Activated CD8-positive, alpha-beta T cell treated with anti-CD3 and anti-CD28 coated beads, Interleukin-2, amount 10 ng/mL, durations not matched to agents 7 days and 5 days (primary cell): Measurements from ENCODE around the gene RHNO1. TPM values are rescaled to one million over a fixed set of nuclear protein-coding genes. Genes with fewer than 3 reads are reported as not detected.

Source experiments
- ATAC-seq: fragments of 150-1000 bp; cut with Tn5 transposase; one replicate; pipeline ENCODE4 v1.10.0; 2021; ENCODE audit warnings: moderate library complexity
- CTCF ChIA-PET: fragments of 350-600 bp; sonication (Branson Sonifier 250); formaldehyde crosslinking; loops from one replicate; lab custom pipeline; 2021; ENCODE audit warnings: antibody characterized with exemption; lab: Charles Lee
- POLR2A ChIA-PET: fragments of 350-600 bp; sonication (Branson Sonifier 250); formaldehyde crosslinking; loops from one replicate; lab custom pipeline; 2021; ENCODE audit warnings: antibody characterized with exemption; lab: Charles Lee
- DNase-seq: peaks from one replicate; pipeline ENCODE4 v3.0.0-alpha.2; 2020
- H3K27ac Mint-ChIP-seq: one replicate; pipeline ENCODE4 v1.8.0; 2021; ENCODE audit warnings: mild to moderate bottlenecking, mixed read lengths
- H3K27me3 Mint-ChIP-seq: one replicate; pipeline ENCODE4 v1.8.0; 2021; ENCODE audit warnings: low read depth, mixed read lengths
- H3K36me3 Mint-ChIP-seq: one replicate; pipeline ENCODE4 v1.8.0; 2021; ENCODE audit warnings: low read depth, mixed read lengths
- H3K4me1 Mint-ChIP-seq: one replicate; pipeline ENCODE4 v1.8.0; 2021; ENCODE audit warnings: low read depth, mixed read lengths
- H3K4me3 Mint-ChIP-seq: one replicate; pipeline ENCODE4 v1.8.0; 2021; ENCODE audit warnings: mild to moderate bottlenecking, mixed read lengths
- H3K9me3 Mint-ChIP-seq: one replicate; pipeline ENCODE4 v1.8.0; 2022; ENCODE audit warnings: mixed read lengths; ENCODE audit not compliant: insufficient read depth
- total RNA-seq, 2 experiments: library from RNA; stranded (reverse); gene quantifications; one replicate each; pipeline ENCODE4 v1.2.3, GENCODE V29; 2021

Gene RHNO1
- total RNA-seq, 2 experiments from 2014 or later = 56.9 to 65.9 TPM

GRCh38 chr12:2844786-2845185, 32.2 kb upstream of the RHNO1 start:
- Mint-ChIP-seq H3K27ac (no peak overlapping the region), H3K4me3 (no peak overlapping the region), H3K36me3 (peaks cover 5% of the 10 kb centered on the region), H3K9me3 (no peaks in the 10 kb centered on the region), H3K4me1 (no peaks in the 10 kb centered on the region), H3K27me3 (no peaks in the 10 kb centered on the region)
- DNase-seq (no peak), ATAC-seq (no peak)
- ChIA-PET POLR2A (interaction anchor here (1.2 to 1.3 kb wide), 2 partner anchors 10 to 32 kb away, joined by 3 to 4 read pairs; partner anchors contain the start of genes FOXM1 and RHNO1), CTCF (interaction anchor here (1.0 to 3.1 kb wide), 5 partner anchors 9 to 162 kb away, joined by 3 to 11 read pairs (median 5); no protein-coding TSS in a partner anchor)

GRCh38 chr12:2845280-2845679, 31.7 kb upstream of the RHNO1 start:
- ATAC-seq (no peak), DNase-seq (no peak)
- Mint-ChIP-seq H3K9me3 (no peaks in the 10 kb centered on the region), H3K27ac (no peak overlapping the region), H3K27me3 (no peaks in the 10 kb centered on the region), H3K4me1 (no peaks in the 10 kb centered on the region), H3K36me3 (peaks cover 4% of the 10 kb centered on the region), H3K4me3 (no peak overlapping the region)
- CTCF ChIA-PET = interaction anchor here (1.0 to 3.1 kb wide), 7 partner anchors 9 to 162 kb away, joined by 3 to 11 read pairs (median 4); no protein-coding TSS in a partner anchor
- POLR2A ChIA-PET = interaction anchor here (0.9 to 1.3 kb wide), 3 partner anchors 10 to 32 kb away, joined by 3 to 4 read pairs (median 3); partner anchors contain the start of genes FOXM1, RHNO1 and TEX52

- Mint-ChIP-seq H3K36me3 (no peaks in the 10 kb centered on the region), H3K9me3 (no peaks in the 10 kb centered on the region), H3K4me3 (no peak overlapping the region), H3K27me3 (no peaks in the 10 kb centered on the region), H3K4me1 (no peaks in the 10 kb centered on the region), H3K27ac (no peak overlapping the region)
- no peak for DNase-seq
- CTCF ChIA-PET = interaction anchor here (1.4 kb wide), 1 partner anchor 92 kb away, joined by 4 read pairs; no protein-coding TSS in a partner anchor
- POLR2A ChIA-PET = interaction anchor here (0.6 kb wide), 1 partner anchor 1551 kb away, joined by 6 read pairs; no protein-coding TSS in a partner anchor
- no peak for ATAC-seq
Measured at GRCh38 chr12:2851931-2852330, 25.1 kb upstream of the RHNO1 start.

GRCh38 chr12:2853626-2854025, 23.4 kb upstream of the RHNO1 start:
- POLR2A ChIA-PET = interaction anchor here (1.1 kb wide), 1 partner anchor 23 kb away, joined by 4 read pairs; the partner anchor contains the start of genes FOXM1 and RHNO1
- Mint-ChIP-seq H3K27me3 (no peaks in the 10 kb centered on the region), H3K27ac (no peak overlapping the region), H3K4me3 (no peak overlapping the region), H3K36me3 (peaks cover 8% of the 10 kb centered on the region), H3K9me3 (no peaks in the 10 kb centered on the region), H3K4me1 (no peaks in the 10 kb centered on the region)
- CTCF ChIA-PET = interaction anchor here (1.0 to 2.3 kb wide), 14 partner anchors 8 to 181 kb away, joined by 3 to 17 read pairs (median 4); partner anchors contain the start of genes FOXM1, RHNO1 and TULP3
- DNase-seq = peak; percentile 54
- ATAC-seq = peak; percentile 65

GRCh38 chr12:2854669-2855453, 22.2 kb upstream of the RHNO1 start:
- ATAC-seq (no peak), DNase-seq (no peak)
- ChIA-PET POLR2A (interaction anchor here (1.1 to 1.2 kb wide), 2 partner anchors 10 to 22 kb away, joined by 4 read pairs; partner anchors contain the start of genes FOXM1 and RHNO1), CTCF (interaction anchor here (1.0 to 2.3 kb wide), 11 partner anchors 9 to 180 kb away, joined by 3 to 17 read pairs (median 5); partner anchors contain the start of genes FOXM1, RHNO1 and TULP3)
- Mint-ChIP-seq H3K4me3 (no peak overlapping the region), H3K27me3 (no peaks in the 10 kb centered on the region), H3K9me3 (no peaks in the 10 kb centered on the region), H3K36me3 (peaks cover 19% of the 10 kb centered on the region), H3K4me1 (no peaks in the 10 kb centered on the region), H3K27ac (no peak overlapping the region)

- H3K4me3 Mint-ChIP-seq = no peak overlapping the region
- H3K27me3 Mint-ChIP-seq = no peaks in the 10 kb centered on the region
- H3K9me3 Mint-ChIP-seq = no peaks in the 10 kb centered on the region
- no peak for ATAC-seq
- peaks cover 25% of the 10 kb centered on the region for H3K36me3 Mint-ChIP-seq
- no peaks in the 10 kb centered on the region for H3K4me1 Mint-ChIP-seq
- ChIA-PET CTCF (interaction anchor here (2.3 kb wide), 1 partner anchor 89 kb away, joined by 17 read pairs; no protein-coding TSS in a partner anchor), POLR2A (interaction anchor here (1.2 to 1.4 kb wide), 2 partner anchors 11 to 21 kb away, joined by 4 to 6 read pairs; partner anchors contain the start of genes FOXM1 and RHNO1)
- no peak for DNase-seq
- no peak overlapping the region for H3K27ac Mint-ChIP-seq
Measured at GRCh38 chr12:2855546-2855945, 21.5 kb upstream of the RHNO1 start.

GRCh38 chr12:2856051-2856450, 21.0 kb upstream of the RHNO1 start:
- peaks cover 26% of the 10 kb centered on the region for H3K36me3 Mint-ChIP-seq
- H3K9me3 Mint-ChIP-seq = no peaks in the 10 kb centered on the region
- POLR2A ChIA-PET = interaction anchor here (0.7 to 1.6 kb wide), 3 partner anchors 11 to 21 kb away, joined by 3 to 6 read pairs (median 4); partner anchors contain the start of genes FOXM1 and RHNO1
- H3K4me1 Mint-ChIP-seq = no peaks in the 10 kb centered on the region
- ATAC-seq (no peak), DNase-seq (no peak)
- no peak overlapping the region for H3K4me3 Mint-ChIP-seq
- no peaks in the 10 kb centered on the region for H3K27me3 Mint-ChIP-seq
- no peak overlapping the region for H3K27ac Mint-ChIP-seq
- CTCF ChIA-PET = no interaction called here

- H3K27me3 Mint-ChIP-seq = no peaks in the 10 kb centered on the region
- POLR2A ChIA-PET = interaction anchor here (1.4 to 1.6 kb wide), 3 partner anchors 12 to 20 kb away, joined by 3 to 6 read pairs (median 5); partner anchors contain the start of genes FOXM1 and RHNO1
Measured at GRCh38 chr12:2857021-2857431, 20.0 kb upstream of the RHNO1 start, which contains the start of gene TEX52. TSS of gene TEX52 (minus strand) at chr12:2857039. CDS start at chr12:2857026, 13 bp downstream.

GRCh38 chr12:2857576-2857975, 19.4 kb upstream of the RHNO1 start:
- CTCF ChIA-PET = no interaction called here
- DNase-seq (no peak), ATAC-seq (no peak)
- Mint-ChIP-seq H3K36me3 (peaks cover 36% of the 10 kb centered on the region), H3K4me3 (no peak overlapping the region), H3K27me3 (no peaks in the 10 kb centered on the region), H3K4me1 (no peaks in the 10 kb centered on the region), H3K27ac (no peak overlapping the region), H3K9me3 (no peaks in the 10 kb centered on the region)
- POLR2A ChIA-PET = interaction anchor here (1.4 to 1.6 kb wide), 2 partner anchors 12 to 18 kb away, joined by 3 to 5 read pairs; no protein-coding TSS in a partner anchor

More at GRCh38 chr12:2857021-2857431, 20.0 kb upstream of the RHNO1 start, which contains the start of gene TEX52:
- no peak within 1 kb of the TSS for H3K27ac Mint-ChIP-seq
- no peak for DNase-seq
- H3K9me3 Mint-ChIP-seq = no peaks in the 10 kb centered on the region
- CTCF ChIA-PET = interaction anchor here (0.6 kb wide), 1 partner anchor 10 kb away, joined by 3 read pairs; no protein-coding TSS in a partner anchor
- H3K4me1 Mint-ChIP-seq = no peaks in the 10 kb centered on the region
- H3K36me3 Mint-ChIP-seq = peaks cover 34% of the 10 kb centered on the region
- ATAC-seq = peak; percentile 20
- no peak within 1 kb of the TSS for H3K4me3 Mint-ChIP-seq

GRCh38 chr12:2858334-2858733, 18.7 kb upstream of the RHNO1 start:
- POLR2A ChIA-PET = interaction anchor here (0.9 to 1.4 kb wide), 3 partner anchors 17 to 167 kb away, joined by 3 to 5 read pairs (median 4); partner anchors contain the start of genes FOXM1 and RHNO1
- DNase-seq = no peak
- Mint-ChIP-seq H3K9me3 (no peaks in the 10 kb centered on the region), H3K4me1 (no peaks in the 10 kb centered on the region), H3K4me3 (no peak overlapping the region), H3K27me3 (no peaks in the 10 kb centered on the region), H3K27ac (no peak overlapping the region), H3K36me3 (peaks cover 42% of the 10 kb centered on the region)
- CTCF ChIA-PET = no interaction called here
- ATAC-seq = no peak

GRCh38 chr12:2858944-2859421, 18.0 kb upstream of the RHNO1 start:
- POLR2A ChIA-PET = interaction anchor here (0.8 to 1.1 kb wide), 2 partner anchors 18 to 167 kb away, joined by 3 to 4 read pairs; partner anchors contain the start of genes FOXM1 and RHNO1
- no peak for ATAC-seq
- Mint-ChIP-seq H3K27me3 (no peaks in the 10 kb centered on the region), H3K9me3 (no peaks in the 10 kb centered on the region), H3K4me1 (no peaks in the 10 kb centered on the region), H3K36me3 (peaks cover 47% of the 10 kb centered on the region), H3K4me3 (no peak overlapping the region), H3K27ac (no peak overlapping the region)
- CTCF ChIA-PET = no interaction called here
- DNase-seq = no peak
